HG02943 (cell line): ENCODE data around the gene IL1RL1.
"Not testable (repeated sequence)": the region's sequence is repeated elsewhere in the genome, so short reads cannot be mapped to it uniquely, and the experiment has no call there.

ENCODE experiments used
- ATAC-seq: cut with Tn5 transposase; IDR thresholded peaks from one replicate; pipeline ENCODE4 v1.9.1; 2021; ENCODE audit warnings: mild to moderate bottlenecking, low read depth, moderate library complexity; ENCODE audit not compliant: unreplicated experiment

The IL1RL1 gene

GRCh38 chr2:102291319-102292075 lies 19.9 kb upstream of the IL1RL1 start:
- no peak for ATAC-seq

- no peak for ATAC-seq
Observed at GRCh38 chr2:102294802-102295489, 16.4 kb upstream of the IL1RL1 start.

- no peak for ATAC-seq
Observed at GRCh38 chr2:102295566-102295965, 15.8 kb upstream of the IL1RL1 start.

- ATAC-seq = no peak
Observed at GRCh38 chr2:102296449-102296848, 14.9 kb upstream of the IL1RL1 start.

- no peak for ATAC-seq
Observed at GRCh38 chr2:102297891-102298290, 13.5 kb upstream of the IL1RL1 start.

- no peak for ATAC-seq
Observed at GRCh38 chr2:102301867-102302362, 9.4 kb upstream of the IL1RL1 start.

- no peak for ATAC-seq
Observed at GRCh38 chr2:102302458-102302857, 8.9 kb upstream of the IL1RL1 start.

GRCh38 chr2:102303589-102303988 lies 7.8 kb upstream of the IL1RL1 start:
- no peak for ATAC-seq

- ATAC-seq = no peak
Observed at GRCh38 chr2:102304268-102304667, 7.1 kb upstream of the IL1RL1 start.

GRCh38 chr2:102304711-102305611 lies 6.4 kb upstream of the IL1RL1 start:
- ATAC-seq = no peak

GRCh38 chr2:102306125-102306524 lies 5.2 kb upstream of the IL1RL1 start:
- no peak for ATAC-seq

- no peak for ATAC-seq
Observed at GRCh38 chr2:102313025-102313424, 1.7 kb downstream of the IL1RL1 start.

- no peak for ATAC-seq
Observed at GRCh38 chr2:102313471-102313870, 2.1 kb downstream of the IL1RL1 start.

- ATAC-seq = no peak
Observed at GRCh38 chr2:102313950-102314349, 2.6 kb downstream of the IL1RL1 start.

GRCh38 chr2:102315921-102316320 lies 4.6 kb downstream of the IL1RL1 start:
- ATAC-seq = no peak

- no peak for ATAC-seq
Observed at GRCh38 chr2:102317715-102318114, 6.4 kb downstream of the IL1RL1 start.

- no peak for ATAC-seq
Observed at GRCh38 chr2:102318437-102318836, 7.1 kb downstream of the IL1RL1 start.

GRCh38 chr2:102321941-102322719 lies 10.8 kb downstream of the IL1RL1 start:
- no peak for ATAC-seq

- ATAC-seq = not testable (repeated sequence)
Observed at GRCh38 chr2:102324914-102325313, 13.6 kb downstream of the IL1RL1 start.

GRCh38 chr2:102331311-102331980 lies 20.1 kb downstream of the IL1RL1 start:
- no peak for ATAC-seq
